GM18520 (cell line): ENCODE data around the gene LDB3.

Source experiments
- ATAC-seq: cut with Tn5 transposase; IDR thresholded peaks from one replicate; pipeline ENCODE4 v1.9.1; 2021; ENCODE audit not compliant: unreplicated experiment

LDB3 gene

DNA sequence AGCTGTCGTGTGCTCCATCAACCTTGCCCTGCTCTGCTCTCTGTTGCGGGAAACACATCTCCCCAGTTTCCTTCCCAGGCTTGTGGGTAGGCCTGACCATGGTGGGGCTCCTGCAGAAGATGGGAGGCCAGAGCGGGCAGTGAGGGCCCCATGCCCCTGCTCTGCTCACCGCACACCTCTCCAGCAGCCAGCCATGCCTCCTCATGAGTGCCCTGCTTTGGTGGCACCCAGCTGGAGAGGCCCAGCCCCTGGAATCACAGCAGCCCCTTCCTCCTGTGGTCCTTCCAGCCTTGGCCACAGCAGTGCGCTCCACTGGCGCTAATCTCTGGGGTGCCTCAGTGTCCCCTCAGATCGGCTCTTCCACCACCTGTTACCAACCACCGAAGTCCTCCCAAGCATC, 18.2 kb upstream of the LDB3 start:
- no peak for ATAC-seq

DNA sequence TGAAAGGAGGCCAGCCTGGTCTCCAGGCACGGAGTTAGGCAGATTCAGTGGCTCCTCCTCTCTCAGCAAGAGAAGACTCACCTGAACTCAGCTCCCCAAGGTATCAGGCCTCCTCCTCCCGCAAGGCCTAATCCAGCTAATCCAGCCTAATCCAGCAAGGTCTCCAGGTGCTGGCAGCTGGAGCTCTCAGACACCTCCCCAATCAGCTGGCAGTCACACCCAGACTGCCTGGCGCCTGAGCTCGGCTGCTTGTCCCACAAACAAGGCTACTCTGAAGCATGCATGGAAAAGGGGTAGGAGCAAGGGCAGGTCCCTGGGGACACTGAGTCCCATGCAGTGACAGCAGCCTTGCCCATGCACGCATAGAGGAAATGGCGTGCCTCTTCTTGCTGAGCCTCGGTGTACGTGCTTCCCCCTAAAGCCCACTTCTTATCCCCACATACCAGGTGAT, 17.3 kb upstream of the LDB3 start:
- no peak for ATAC-seq

DNA sequence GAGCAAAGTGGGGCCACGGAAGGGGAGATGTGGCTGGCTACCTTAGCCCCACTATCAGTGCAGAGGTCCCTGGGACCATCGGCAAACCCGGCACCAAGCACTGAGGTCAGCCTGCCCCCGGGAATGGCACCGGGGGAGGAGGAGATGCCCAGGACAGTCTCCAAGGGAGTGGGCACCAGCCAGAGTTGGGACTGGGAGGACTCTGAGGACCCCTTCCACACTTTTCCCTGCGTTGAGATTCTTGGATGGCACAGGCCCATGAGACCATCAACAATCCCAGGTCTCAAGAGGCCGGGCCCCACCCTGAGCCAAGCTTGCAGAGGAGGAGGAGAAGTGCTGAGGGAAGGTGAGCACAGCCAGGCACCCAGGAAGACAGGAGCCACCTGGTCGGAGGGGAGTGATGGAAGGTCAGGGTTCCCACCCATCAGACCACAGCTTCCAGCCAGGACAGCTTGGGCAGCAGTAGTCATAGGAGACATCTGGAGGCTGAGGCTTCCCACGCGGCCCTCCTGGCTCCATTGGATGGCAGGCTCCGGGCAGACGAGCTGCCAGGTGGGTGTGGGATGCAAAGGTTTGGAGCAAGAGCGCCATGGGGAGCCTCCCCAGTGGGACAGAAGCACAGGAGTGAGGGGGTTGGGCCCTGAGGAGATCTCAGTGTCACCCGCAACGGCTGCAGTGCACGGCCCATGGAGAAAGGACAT, 16.5 kb upstream of the LDB3 start:
- ATAC-seq: no peak

DNA sequence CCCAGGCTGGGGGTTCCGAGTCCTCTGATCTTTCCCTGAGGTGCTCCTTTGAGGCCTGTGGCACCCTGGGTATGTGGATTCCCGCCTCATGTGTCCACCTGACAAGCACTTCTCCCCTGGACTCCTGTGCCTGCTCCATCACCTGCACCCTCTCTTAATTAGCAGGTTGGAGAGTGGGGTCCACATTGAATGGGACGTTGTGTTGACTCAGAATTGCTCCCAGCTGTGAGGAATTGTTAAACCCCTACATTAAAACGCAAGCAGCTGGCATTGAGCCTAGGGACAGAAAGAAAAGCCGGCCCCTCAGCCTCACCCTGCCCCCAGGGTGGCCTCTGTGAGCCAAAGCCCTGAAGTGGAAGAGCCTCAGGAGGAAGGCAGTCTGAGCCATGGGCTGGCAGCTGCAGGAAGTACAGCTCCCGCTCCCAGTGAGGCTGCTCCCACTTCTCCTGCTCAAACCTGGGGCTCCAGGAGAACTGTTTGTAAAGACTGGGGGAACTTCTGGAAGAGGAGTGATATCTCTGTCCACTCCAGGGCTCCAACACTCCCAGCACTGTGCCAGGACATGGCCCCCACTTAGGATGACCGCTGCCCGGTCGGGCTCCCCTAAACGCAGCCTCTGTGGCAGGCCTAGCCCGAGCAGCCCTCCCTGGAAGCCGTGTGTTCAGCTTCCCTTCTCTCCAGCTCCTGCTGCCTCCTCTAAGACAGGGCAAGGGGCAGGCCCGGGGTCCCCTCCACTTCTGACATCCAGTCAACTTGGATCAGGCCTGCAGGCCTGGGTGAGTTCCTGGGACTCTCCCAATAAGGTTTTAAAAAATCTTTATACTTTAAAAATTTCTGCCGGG, 15.7 kb upstream of the LDB3 start:
- ATAC-seq: no peak

DNA sequence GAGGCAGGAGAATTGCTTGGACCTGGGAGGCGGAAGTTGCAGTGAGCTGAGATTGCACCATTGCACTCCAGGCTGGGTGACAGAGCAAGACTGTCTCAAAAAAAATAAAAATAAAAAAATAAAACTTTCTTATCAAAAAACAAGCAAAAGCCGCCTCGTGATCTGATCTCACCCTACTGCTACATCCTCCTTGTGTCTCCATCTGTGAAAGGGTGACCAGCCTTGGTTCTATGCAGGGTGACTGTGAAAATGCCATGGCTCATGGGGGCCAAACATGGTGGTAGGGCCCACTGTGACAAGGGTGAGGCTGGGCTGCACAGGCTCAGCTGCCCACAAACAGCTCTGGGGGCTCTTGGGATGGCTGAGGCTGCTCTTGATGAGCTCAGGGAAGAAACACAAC, 14.9 kb upstream of the LDB3 start:
- ATAC-seq: no peak

DNA sequence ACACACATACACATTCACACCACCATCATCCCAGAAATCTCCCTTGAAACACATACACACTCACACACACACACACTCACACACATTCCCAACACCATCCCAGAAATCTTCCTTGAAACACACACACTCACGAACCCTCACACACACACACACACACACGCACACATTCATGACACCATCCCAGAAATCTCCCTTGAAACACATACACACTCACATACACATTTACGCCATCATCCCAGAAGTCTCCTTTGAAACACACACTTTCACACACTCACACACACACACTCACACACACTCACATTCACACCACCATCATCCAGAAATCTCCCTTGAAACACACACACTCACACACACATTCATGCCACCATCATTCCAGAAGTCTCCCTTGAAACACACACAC, 14.3 kb upstream of the LDB3 start:
- ATAC-seq: no peak

- no peak for ATAC-seq
Measured at GRCh38 chr10:86654411-86655172, 13.7 kb upstream of the LDB3 start, which contains the start of gene OPN4. OPN4 (plus strand) TSS chr10:86654547; CDS start chr10:86654784, 237 bp downstream.

- ATAC-seq: no peak
Measured at GRCh38 chr10:86655173-86655540, 13.2 kb upstream of the LDB3 start.

GRCh38 chr10:86655596-86655995, 12.7 kb upstream of the LDB3 start:
- no peak for ATAC-seq

DNA sequence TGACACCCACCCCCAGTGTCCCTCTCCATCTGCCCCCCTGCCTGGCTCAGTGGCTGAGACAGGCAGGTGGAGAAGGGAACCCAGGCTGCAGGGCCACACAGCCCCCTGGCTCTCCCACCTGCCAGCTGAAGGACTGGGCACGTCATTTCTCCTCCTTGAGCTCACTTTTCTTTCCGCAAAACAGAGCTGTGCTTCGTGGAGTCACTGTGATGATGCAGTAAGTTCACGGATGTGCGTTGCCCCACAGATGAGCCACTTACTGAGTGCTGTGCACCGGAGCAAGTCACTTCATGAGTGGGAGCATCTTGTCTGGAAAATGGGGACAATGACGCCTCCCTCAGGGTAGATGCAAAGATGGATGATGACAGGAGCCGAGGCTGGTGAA, 11.3 kb upstream of the LDB3 start:
- no peak for ATAC-seq

DNA sequence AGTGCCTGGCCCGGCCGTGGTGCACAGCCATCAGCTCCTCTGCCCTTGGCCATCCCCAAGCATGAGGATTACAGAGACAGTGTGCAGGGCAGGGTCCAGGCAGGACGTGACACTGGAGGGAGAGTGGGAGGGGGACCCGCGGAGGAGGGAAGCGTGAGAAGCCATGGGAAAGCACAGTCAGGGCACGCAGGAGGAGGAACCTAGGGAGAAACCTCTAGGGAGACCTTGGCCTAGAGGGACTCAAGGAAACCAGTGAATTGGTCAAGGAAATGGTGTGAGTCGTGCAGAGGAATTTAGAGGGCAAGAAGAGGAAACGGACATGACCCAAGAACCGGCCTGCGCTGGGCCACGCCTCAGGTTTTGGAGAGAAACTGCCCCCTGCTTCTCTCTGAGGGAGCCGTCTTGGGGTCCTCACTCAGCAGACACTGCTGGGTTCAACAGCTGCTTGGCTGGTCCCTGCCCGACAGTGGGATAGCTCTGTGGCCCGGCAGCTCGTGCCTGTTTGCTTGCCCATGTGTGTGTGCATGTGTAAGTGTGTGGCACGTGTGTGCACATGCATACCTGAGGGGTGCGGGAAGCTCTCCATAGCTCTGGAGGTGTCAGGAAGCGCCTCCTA, 10.8 kb upstream of the LDB3 start:
- ATAC-seq: no peak

DNA sequence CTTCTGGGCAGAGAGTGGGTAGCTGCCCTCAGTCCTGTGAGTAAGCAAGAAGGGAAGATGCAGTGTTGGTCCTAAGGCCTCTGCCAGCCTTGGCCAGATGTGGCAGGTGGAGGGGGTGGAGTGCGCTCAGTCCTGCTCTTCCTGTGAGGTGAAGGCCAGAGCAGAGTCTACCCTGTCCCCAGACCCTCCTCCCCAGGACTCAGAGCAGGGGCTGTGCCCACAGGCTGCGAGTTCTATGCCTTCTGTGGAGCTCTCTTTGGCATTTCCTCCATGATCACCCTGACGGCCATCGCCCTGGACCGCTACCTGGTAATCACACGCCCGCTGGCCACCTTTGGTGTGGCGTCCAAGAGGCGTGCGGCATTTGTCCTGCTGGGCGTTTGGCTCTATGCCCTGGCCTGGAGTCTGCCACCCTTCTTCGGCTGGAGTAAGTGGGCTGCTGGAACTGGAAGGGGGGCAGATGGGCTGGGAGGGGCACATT, 10.0 kb upstream of the LDB3 start:
- no peak for ATAC-seq

GRCh38 chr10:86658751-86659150, 9.6 kb upstream of the LDB3 start:
- no peak for ATAC-seq

GRCh38 chr10:86659161-86659691, 9.1 kb upstream of the LDB3 start:
- ATAC-seq: no peak

- no peak for ATAC-seq
Measured at GRCh38 chr10:86659721-86660453, 8.4 kb upstream of the LDB3 start.

DNA sequence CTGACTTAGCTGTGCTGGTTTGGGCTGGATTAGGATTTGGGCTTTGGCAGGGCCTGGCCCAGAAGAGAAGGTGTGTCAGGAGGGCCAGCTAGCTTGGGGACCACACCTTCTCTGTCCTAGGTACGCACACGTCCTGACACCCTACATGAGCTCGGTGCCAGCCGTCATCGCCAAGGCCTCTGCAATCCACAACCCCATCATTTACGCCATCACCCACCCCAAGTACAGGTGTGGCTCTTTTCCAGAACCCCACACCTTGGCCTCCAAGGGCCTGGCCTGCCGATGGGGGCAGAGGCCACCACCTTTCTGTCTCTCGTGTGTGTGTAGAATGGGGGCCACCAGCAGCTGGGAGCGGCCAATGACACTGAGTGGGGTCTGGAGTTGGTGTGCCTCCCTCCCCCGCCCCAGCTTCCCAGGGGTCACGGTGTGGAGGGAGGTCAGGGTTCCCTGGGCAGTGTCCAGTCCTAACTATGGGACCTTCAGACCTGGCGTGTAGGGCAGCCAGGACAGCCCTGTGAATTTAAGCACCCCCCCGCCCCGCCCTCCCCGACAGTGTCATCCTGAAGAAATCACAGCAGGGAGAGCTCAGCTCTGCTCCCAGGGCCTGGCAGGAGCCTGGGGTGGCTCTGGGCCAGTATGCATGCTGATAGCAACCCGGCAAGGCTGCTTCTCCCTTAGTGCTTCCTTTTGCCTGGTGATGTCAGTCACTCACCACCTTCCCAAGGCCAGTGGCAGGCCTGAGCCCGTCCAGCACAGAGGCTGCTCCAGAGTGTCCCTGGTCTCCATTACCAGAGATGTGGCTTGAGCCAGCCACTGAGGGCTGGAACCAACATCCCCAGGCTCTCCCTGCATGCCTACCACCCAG, 6.9 kb upstream of the LDB3 start:
- ATAC-seq: no peak

- no peak for ATAC-seq
Measured at GRCh38 chr10:86662186-86663045, 5.9 kb upstream of the LDB3 start.

DNA sequence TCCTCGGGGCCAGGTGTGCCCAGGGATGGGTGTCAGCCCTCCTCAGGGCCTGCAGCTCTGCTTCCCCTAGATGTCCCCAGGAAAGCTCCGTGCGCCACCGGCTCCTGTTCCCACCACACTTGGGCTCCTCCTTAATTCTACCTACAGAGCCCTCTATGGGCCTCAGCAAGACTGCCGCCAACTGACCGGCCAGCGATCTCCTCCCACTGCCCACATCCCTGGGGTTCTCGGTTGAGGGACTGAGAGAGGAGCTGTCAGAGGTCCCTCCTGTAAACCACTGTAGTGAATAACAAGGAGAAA, 5.3 kb upstream of the LDB3 start:
- no peak for ATAC-seq
